Measurements from ENCODE around the gene CTBP1.

DNA sequence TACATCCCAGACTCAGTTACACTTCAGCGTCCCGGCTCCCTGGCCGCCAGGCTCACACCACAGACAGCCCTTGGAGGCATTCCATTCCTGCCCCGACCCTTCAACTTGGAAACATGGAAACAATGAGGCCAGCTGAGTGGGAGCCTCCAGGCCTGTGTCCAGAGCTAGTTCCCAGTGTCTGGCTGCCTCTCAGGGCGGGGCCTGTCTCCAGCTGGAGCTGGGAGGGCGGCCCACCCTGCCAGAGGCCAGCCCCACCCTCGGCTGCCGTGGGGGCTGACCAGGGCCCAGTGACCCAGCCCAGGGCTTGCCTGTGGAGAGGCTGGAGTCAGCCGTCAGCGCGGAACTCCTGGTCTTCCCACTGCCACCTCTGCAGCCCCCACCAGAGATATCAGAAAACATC lies 39.1 kb downstream of the CTBP1 start:
- TF ChIP-seq, protein P1, sequence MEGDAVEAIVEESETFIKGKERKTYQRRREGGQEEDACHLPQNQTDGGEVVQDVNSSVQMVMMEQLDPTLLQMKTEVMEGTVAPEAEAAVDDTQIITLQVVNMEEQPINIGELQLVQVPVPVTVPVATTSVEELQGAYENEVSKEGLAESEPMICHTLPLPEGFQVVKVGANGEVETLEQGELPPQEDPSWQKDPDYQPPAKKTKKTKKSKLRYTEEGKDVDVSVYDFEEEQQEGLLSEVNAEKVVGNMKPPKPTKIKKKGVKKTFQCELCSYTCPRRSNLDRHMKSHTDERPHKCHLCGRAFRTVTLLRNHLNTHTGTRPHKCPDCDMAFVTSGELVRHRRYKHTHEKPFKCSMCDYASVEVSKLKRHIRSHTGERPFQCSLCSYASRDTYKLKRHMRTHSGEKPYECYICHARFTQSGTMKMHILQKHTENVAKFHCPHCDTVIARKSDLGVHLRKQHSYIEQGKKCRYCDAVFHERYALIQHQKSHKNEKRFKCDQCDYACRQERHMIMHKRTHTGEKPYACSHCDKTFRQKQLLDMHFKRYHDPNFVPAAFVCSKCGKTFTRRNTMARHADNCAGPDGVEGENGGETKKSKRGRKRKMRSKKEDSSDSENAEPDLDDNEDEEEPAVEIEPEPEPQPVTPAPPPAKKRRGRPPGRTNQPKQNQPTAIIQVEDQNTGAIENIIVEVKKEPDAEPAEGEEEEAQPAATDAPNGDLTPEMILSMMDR (conservative IDR thresholded peaks at IDR 0.05; ENCODE audit: low read depth in 2 of 2), result no peak
- TF ChIP-seq, protein P2, sequence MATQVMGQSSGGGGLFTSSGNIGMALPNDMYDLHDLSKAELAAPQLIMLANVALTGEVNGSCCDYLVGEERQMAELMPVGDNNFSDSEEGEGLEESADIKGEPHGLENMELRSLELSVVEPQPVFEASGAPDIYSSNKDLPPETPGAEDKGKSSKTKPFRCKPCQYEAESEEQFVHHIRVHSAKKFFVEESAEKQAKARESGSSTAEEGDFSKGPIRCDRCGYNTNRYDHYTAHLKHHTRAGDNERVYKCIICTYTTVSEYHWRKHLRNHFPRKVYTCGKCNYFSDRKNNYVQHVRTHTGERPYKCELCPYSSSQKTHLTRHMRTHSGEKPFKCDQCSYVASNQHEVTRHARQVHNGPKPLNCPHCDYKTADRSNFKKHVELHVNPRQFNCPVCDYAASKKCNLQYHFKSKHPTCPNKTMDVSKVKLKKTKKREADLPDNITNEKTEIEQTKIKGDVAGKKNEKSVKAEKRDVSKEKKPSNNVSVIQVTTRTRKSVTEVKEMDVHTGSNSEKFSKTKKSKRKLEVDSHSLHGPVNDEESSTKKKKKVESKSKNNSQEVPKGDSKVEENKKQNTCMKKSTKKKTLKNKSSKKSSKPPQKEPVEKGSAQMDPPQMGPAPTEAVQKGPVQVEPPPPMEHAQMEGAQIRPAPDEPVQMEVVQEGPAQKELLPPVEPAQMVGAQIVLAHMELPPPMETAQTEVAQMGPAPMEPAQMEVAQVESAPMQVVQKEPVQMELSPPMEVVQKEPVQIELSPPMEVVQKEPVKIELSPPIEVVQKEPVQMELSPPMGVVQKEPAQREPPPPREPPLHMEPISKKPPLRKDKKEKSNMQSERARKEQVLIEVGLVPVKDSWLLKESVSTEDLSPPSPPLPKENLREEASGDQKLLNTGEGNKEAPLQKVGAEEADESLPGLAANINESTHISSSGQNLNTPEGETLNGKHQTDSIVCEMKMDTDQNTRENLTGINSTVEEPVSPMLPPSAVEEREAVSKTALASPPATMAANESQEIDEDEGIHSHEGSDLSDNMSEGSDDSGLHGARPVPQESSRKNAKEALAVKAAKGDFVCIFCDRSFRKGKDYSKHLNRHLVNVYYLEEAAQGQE (IDR thresholded peaks at IDR 0.05; ENCODE audit: unreplicated experiment), result no peak
- TF ChIP-seq POLR2AphosphoS5 (IDR thresholded peaks at IDR 0.05; ENCODE audit: low read depth) (no peak), EZH2 (IDR thresholded peaks at IDR 0.05; ENCODE audit: low read depth, unreplicated experiment) (no peak), JUNB (IDR thresholded peaks at IDR 0.05; ENCODE audit: unreplicated experiment) (no peak), EZH2phosphoT487 (IDR thresholded peaks at IDR 0.05; ENCODE audit: unreplicated experiment) (no peak)

Measured in GM23338 (cell line).